ENCODE measurements around the gene TRABD2B.

TRABD2B gene

GRCh38 chr1:47819574-47819888 lies 177.7 kb downstream of the TRABD2B start:
- TF ChIP-seq, protein P1, sequence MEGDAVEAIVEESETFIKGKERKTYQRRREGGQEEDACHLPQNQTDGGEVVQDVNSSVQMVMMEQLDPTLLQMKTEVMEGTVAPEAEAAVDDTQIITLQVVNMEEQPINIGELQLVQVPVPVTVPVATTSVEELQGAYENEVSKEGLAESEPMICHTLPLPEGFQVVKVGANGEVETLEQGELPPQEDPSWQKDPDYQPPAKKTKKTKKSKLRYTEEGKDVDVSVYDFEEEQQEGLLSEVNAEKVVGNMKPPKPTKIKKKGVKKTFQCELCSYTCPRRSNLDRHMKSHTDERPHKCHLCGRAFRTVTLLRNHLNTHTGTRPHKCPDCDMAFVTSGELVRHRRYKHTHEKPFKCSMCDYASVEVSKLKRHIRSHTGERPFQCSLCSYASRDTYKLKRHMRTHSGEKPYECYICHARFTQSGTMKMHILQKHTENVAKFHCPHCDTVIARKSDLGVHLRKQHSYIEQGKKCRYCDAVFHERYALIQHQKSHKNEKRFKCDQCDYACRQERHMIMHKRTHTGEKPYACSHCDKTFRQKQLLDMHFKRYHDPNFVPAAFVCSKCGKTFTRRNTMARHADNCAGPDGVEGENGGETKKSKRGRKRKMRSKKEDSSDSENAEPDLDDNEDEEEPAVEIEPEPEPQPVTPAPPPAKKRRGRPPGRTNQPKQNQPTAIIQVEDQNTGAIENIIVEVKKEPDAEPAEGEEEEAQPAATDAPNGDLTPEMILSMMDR (IDR thresholded peaks at IDR 0.05; ENCODE audit: control insufficient read depth, extremely low read depth, insufficient read depth): no peak
- DNase-seq (ENCODE audit: low read depth): no peak
- no peak overlapping the region for H3K4me3 ChIP-seq (ENCODE audit: low read depth, low read length)

- TF ChIP-seq, protein P1 (IDR thresholded peaks at IDR 0.05; ENCODE audit: control insufficient read depth, extremely low read depth, insufficient read depth): no peak
- H3K4me3 ChIP-seq (ENCODE audit: low read depth, low read length): no peak overlapping the region
- DNase-seq (ENCODE audit: low read depth): no peak
These were observed 178.3 kb downstream of the TRABD2B start for GRCh38 chr1:47818682-47819573.

GRCh38 chr1:47817861-47818260 lies 179.3 kb downstream of the TRABD2B start:
- no peak for DNase-seq (ENCODE audit: low read depth)
- TF ChIP-seq, protein P1 (IDR thresholded peaks at IDR 0.05; ENCODE audit: control insufficient read depth, extremely low read depth, insufficient read depth): no peak
- H3K4me3 ChIP-seq (ENCODE audit: low read depth, low read length): no peak overlapping the region

DNA sequence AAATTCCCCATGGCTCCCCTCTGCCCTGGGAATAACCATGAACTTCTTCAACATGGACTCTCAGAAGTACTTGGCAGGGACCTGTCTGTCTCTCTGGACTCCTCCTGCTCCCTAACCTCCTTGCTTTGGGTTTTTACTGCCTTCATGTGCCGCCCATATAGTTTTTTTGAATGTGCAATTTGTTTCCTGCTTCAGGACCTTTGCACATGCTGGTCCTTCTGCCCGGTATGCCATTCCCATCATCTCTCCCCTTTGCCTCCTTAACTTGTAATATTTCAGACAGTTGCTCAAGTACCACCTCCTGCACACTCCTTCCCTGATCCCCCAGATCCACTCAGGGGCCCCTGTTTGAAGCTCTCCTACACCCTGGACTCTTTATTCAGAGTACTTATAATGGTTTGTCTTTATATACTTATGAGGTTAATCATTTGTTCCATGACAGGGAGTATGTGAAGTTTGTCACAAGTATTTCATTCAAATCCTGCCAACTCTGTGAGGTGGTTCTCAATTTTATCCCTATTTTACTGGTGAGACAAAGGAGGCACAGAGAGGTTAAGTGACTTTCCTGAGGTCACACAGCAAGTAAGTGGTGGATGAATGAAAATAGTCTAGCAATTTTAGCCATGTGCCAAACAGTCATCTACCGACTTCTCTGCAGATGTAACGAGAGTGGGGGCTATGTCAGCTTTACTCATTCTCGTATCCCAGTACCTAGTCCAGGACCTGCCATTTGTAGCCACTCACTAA lies 180.7 kb downstream of the TRABD2B start:
- no peak for DNase-seq (ENCODE audit: low read depth)
- TF ChIP-seq, protein P1 (IDR thresholded peaks at IDR 0.05; ENCODE audit: control insufficient read depth, extremely low read depth, insufficient read depth): no peak
- H3K4me3 ChIP-seq (ENCODE audit: low read depth, low read length): no peak overlapping the region

DNA sequence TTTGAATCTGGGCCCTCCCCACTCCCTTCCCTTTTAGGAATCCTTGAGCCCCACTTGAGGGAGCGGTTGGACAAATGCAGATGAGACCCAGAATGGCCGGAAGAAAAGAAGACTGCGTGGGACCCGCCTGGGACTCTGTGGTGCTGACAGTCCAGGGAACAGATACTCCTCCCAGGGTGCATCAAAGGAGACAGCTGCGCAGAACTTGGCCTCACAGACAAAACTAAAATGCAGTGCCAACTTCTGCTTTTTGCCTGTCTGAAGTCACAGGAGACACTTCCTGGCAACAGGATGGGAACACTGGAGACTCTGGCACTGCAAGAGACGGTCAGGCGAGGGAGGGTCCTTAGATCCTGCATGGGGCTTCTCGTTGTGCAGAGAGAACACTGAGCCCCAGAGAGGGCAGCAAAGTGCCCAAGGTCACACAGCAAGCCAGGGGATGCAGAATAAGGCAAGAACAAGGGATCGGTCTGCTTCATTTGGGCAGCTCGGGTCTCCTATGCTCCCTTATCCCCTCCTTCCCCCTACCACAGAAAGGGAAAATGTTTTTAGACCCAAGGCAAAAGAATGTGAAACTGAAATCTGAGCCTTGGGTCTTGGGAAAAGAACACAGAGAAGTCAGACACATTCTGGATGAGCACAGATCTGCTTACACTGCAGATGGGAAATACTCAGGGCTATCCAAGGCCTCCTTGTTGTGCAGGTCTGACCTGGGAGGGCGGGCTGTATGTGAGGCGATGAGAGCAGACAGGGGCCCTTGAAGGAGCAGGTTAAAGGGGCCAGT lies 182.4 kb downstream of the TRABD2B start:
- no peak for DNase-seq (ENCODE audit: low read depth)
- H3K4me3 ChIP-seq (ENCODE audit: low read depth, low read length): no peak overlapping the region
- TF ChIP-seq, protein P1 (IDR thresholded peaks at IDR 0.05; ENCODE audit: control insufficient read depth, extremely low read depth, insufficient read depth): no peak

DNA sequence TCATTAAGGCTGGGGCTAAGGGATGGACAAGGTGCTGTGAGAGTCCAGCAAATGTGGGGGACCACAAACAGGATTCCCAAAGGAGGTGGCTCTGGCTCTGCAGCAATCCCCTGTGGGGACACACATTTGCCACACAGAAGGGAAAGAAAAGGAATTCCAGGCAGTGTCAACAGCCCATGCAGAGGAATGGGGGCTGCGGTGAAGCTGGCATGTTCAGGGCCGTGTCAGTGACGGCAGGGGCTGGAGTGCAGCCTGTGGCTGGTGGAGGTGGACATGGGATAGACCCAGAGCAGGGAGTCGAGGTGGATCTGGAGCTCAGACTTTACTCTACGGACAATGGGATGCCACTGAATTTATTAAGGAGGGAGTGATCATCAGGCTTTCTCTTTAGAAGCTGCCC lies 183.2 kb downstream of the TRABD2B start:
- H3K4me3 ChIP-seq (ENCODE audit: low read depth, low read length): no peak overlapping the region
- TF ChIP-seq, protein P1 (IDR thresholded peaks at IDR 0.05; ENCODE audit: control insufficient read depth, extremely low read depth, insufficient read depth): no peak
- DNase-seq (ENCODE audit: low read depth): no peak
